AG04449 (cell line): ENCODE results near the gene SUMO3.
"Not testable (repeated sequence)": the region's sequence is repeated elsewhere in the genome, so short reads cannot be mapped to it uniquely, and the experiment has no call there.

ENCODE experiments used
- CTCF ChIA-PET: fragments of 350-600 bp; formaldehyde crosslinking; extraction: SDS; loops from one replicate; lab custom pipeline; 2021; ENCODE audit warnings: antibody characterized with exemption; lab: Yijun Ruan, JAX
- POLR2A ChIA-PET: fragments of 400-600, 350-600 bp; formaldehyde crosslinking; extraction: SDS; loops from one replicate; lab custom pipeline; 2020; ENCODE audit warnings: antibody characterized with exemption, inconsistent platforms; lab: Yijun Ruan, JAX
- DNase-seq: peaks from one replicate; pipeline ENCODE4 v3.0.0-alpha.2; 2010; ENCODE audit warnings: low read depth, low spot score
- H3K4me3 ChIP-seq: 2 replicates; pipeline ENCODE4 v1.5.1; 2011; ENCODE audit warnings: low read depth, mild to moderate bottlenecking, control low read depth, low read length
- TF ChIP-seq, protein P1 (sequence below): IDR thresholded peaks from one replicate; pipeline ENCODE4 v1.5.1; 2011; ENCODE audit warnings: mild to moderate bottlenecking, moderate library complexity, low read length, control low read depth, inconsistent platforms; ENCODE audit not compliant: insufficient read depth; ENCODE audit errors: missing control alignments

The SUMO3 gene

DNA sequence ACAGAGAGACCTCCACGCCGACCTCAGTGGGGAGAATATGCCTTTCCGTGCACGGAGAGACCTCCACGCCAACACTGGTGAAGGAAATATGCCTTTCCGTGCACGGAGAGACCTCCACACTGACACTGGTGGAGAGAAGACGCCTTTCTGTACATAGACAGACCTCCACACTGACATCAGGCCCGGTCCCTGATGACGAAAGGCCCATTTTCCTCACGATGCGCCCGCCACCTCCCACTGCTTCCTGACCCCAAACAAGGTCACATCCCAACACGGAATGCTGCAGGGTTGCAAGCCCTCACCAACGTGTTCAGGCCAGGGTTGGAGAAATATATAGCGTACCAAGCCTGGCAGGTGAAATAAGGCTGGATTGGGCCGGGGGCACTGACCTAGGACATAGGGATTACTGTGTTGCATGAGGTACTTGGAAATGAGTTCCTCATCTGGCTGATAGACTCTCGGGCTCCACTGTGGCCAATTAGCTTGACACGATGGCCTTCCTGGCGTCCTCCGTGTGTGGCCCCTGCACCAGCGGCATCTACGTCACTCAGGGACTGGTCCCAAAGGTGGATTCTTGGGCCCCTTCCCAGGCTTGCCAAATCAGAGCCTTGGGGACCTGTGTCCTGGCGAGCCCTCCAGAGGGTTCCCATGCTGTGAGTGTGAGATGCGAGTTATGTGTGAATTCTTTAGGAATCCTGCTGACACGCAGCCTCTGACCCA is 16.5 kb upstream of the SUMO3 start:
- DNase-seq, result no peak
- POLR2A ChIA-PET, result no interaction called here
- no peak overlapping the region for H3K4me3 ChIP-seq
- CTCF ChIA-PET, result no interaction called here
- TF ChIP-seq, protein P1, sequence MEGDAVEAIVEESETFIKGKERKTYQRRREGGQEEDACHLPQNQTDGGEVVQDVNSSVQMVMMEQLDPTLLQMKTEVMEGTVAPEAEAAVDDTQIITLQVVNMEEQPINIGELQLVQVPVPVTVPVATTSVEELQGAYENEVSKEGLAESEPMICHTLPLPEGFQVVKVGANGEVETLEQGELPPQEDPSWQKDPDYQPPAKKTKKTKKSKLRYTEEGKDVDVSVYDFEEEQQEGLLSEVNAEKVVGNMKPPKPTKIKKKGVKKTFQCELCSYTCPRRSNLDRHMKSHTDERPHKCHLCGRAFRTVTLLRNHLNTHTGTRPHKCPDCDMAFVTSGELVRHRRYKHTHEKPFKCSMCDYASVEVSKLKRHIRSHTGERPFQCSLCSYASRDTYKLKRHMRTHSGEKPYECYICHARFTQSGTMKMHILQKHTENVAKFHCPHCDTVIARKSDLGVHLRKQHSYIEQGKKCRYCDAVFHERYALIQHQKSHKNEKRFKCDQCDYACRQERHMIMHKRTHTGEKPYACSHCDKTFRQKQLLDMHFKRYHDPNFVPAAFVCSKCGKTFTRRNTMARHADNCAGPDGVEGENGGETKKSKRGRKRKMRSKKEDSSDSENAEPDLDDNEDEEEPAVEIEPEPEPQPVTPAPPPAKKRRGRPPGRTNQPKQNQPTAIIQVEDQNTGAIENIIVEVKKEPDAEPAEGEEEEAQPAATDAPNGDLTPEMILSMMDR, result no peak

DNA sequence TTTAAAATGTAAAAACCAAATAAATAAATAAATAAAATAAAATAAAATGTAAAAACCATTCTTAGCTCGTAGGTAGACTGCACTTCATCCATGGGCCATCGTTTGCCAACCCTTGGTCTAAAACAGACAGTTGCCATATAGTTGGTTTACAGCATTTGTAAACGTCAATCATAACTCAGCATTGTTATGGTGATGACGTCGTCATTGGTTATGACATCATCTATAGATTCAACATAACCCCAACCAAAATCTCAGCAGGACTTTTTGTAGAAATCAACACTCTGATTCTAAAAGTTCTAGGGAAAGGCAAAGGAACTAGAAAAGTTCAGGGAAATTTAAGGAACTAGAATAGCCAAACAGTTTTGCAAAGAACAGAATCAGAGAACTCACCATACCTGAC is 15.8 kb upstream of the SUMO3 start:
- CTCF ChIA-PET, result no interaction called here
- no peak overlapping the region for H3K4me3 ChIP-seq
- no peak for DNase-seq
- POLR2A ChIA-PET, result no interaction called here
- TF ChIP-seq, protein P1, result no peak

DNA sequence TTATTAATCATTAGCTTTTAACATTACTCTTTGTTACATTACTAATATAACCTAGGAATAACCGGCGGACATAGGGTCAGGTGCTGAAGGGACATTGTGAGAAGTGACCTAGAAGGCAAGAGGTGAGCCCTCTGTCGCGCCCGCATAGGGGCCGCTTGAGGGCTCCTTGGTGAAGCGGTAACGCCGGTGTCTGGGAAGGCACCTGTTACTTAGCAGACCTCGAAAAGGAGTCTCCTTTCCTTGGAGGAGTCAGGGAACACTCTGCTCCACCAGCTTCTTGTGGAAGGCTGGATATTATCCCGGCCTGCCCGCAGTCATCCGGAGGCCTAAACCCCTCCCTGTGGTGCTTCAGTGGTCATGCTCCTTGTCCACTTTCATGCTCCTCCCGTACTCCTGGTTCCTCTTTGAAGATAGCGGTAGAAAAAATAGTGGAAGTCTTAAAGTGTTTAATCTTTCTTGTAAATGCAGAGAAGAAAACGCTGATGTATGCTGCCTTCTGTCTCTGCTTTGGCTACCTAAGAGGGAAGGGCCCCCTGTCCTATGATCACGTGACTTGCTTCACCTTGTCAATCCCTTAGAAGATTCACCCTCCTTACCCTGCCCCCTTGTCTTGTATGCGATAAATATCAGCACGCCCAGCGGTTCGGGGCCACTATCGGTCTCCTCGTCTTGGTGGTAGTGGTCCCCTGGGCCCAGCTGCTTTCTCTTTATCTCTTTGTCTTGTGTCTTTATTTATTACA is 14.8 kb upstream of the SUMO3 start:
- CTCF ChIA-PET, H3K4me3 ChIP-seq, DNase-seq, POLR2A ChIA-PET: not testable (repeated sequence)

DNA sequence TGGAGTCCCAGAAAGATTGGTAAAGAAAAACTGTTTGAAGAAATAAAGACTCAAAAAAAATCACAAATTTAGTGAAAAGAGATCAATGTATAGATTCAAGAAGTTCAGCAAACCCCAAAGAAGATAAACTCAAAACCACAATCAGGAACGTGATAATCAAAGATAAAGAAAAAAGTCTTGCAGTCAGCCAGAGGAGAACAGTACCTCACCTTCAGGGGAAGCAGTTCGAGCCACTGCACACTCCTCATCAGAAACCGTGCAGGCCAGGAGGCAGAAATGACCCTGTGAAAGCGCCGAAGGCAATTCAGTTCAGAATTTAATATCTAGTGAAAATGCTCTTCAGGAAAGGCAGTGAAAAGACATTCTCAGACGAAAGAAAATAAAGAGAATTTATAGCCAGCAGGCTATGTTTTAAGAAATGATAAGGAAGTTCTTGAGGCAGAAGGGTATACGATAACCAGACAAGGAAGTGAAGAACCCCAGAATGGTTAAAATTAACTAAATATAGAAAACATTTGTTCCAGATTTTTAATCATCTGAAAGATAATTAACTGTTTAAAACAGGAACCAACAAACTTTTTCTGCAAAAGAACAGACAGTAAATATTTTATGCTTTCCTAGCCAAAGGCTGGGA is 13.5 kb upstream of the SUMO3 start:
- POLR2A ChIA-PET, result no interaction called here
- CTCF ChIA-PET, result no interaction called here
- TF ChIP-seq, protein P1, result no peak
- no peak for DNase-seq
- no peak overlapping the region for H3K4me3 ChIP-seq

DNA sequence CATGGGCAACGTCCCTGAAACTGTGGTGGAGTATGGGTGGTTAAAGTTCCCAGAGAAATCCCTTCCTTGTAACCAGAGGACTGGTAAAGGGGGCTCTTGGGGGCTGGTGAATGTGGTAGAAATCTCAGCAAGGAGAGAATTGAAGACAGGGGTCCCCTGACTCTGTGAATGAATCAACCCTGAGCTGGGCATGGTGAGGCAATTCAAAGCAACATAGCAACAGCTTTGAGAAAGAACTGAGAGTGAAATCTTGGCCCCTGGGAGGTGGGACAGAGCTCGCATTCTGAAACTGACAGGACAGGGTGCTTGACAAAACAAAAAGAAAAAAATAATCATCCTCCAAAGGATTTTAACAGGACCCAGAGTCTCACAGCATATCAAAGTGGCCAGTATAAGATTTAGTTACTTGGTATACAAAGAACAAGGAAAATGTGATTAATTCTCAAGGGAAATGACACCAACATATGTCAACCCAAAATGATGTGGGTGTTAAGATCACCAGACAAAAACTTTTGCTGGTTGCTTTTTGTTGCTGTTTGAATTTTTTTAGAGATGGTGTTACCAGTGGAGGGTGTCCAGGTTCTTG is 11.7 kb upstream of the SUMO3 start:
- no peak overlapping the region for H3K4me3 ChIP-seq
- ChIA-PET CTCF (no interaction called here), POLR2A (no interaction called here)
- TF ChIP-seq, protein P1, result no peak
- DNase-seq, result no peak

DNA sequence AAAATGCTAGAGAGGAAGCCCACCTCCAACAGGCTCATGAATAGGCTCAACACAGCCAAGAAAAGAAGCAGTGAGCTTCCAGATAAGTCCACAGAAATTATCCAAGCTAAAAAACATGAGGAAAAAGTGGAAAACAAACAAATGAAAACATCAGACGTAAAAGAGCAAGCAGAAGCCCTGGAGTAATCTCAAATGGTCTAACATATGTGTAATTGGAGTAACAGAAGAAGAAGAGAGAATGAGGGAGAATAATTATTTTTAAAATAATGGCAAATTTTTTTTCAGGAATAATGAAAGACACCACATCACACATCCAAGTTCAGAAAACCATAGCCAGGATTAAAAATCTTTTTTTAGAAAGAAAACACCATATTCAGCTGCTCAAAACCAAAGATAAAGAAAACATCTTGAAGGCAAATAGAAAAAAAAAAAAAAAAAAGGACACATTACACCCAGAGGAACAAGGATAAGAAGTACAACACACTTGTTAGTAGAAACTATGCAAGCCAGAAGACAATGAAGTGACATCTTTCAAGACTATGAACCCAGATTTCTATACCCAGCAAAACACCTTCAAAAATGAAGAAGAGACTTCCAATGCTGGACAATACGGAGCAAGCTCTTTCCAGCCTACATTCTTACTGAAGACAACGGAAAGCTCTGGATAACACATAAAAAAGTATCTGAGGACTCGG is 10.6 kb upstream of the SUMO3 start:
- ChIA-PET POLR2A (no interaction called here), CTCF (no interaction called here)
- DNase-seq, result no peak
- TF ChIP-seq, protein P1, result no peak
- H3K4me3 ChIP-seq, result no peak overlapping the region
